ENCODE data around the gene GTPBP8.

DNA sequence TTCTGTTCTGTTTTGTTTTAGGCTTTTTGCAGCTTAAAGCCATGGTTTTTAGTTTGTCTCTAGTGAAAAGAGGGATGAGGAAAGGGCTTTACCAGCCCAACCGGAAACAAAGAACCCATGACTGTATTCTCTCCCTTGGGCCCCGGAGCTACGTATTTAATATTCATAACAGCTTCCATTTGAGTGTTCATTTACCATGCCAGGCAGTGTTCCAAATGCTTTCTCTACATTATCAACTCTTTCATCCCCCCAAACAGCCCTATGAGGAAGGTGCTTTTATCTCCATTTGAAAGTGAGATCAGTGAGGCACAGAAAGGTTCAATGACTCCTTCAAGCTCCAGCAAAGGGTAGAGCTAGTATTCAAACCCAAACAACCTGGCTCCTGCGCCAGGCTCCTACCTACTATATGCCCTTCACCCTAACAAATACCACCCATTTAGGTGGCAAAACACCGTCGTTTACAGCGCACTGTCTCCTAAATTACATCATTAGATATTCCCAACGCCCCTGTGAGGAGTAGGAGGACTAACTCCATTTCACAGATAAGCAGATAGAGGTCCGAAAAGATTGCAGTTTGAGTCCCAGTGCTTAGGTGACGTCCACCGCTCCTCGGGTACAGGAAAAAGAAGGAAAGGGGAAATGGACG, 27.9 kb downstream of the GTPBP8 start:
- TF ChIP-seq CTCF (conservative IDR thresholded peaks at IDR 0.05 in 1 of 2, IDR thresholded peaks at IDR 0.05 in 1 of 2; ENCODE audit: low read depth in 1 of 2, low read length in 2 of 2), result no peak
- TF ChIP-seq EZH2 (IDR thresholded peaks at IDR 0.05; ENCODE audit: low read length, missing control alignments), result no peak

Data from fibroblast of lung (primary cell).